ENCODE results near the gene RSKR. TPM values are rescaled to one million over a fixed set of nuclear protein-coding genes. Genes with fewer than 3 reads are reported as not detected.
"Not testable (repeated sequence)": the region's sequence is repeated elsewhere in the genome, so short reads cannot be mapped to it uniquely, and the experiment has no call there.

Gene RSKR
- total RNA-seq, 1 experiment from 2014 or later = 18.9 TPM

DNA sequence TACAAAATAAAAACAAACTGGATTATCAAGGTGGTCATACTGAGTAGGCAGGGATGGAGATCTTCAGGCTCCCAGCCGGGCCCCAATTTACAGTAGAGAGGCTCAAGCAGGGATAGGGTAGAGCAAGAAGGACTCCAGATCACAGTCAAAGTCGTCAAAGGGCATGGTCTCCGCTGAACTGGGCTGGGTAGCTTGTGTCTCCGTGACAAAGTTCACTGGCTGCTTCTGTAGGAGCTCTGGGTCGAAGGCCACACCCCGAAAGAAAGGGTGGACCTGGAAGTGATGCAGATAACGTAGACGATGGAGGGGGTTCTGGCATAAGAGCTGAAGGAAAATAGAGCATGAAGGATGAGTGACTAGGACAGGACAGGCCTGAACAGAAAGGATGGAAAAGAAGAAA is 3.6 kb downstream of the RSKR start:
- RAD21 ChIA-PET (ENCODE audit: low non-redundant PET in 1 of 2, low total read pairs in 2 of 2, uncharacterized antibody in 2 of 2, unreplicated experiment in 2 of 2) = no interaction called here
- no peak for DNase-seq (ENCODE audit: low read depth, low spot score)
- H2AFZ ChIP-seq (ENCODE audit: low read depth, low read length, poor library complexity, severe bottlenecking) = no peak overlapping the region
- no peak for ATAC-seq
- H4K20me1 ChIP-seq (ENCODE audit: insufficient read depth) = no peaks in the 10 kb centered on the region
- no peak overlapping the region for H3K4me2 ChIP-seq (ENCODE audit: low read length)
- CTCF ChIA-PET = interaction anchor here (1.1 to 1.3 kb wide), 2 partner anchors 11 to 39 kb away, joined by 3 to 6 read pairs; partner anchors contain the start of gene PIGS
- intact Hi-C loops (cut with micrococcal nuclease) = no loop called here
- no peaks in the 10 kb centered on the region for H3K27me3 ChIP-seq (ENCODE audit: insufficient read depth, low read length)
- H3K9me2 ChIP-seq (ENCODE audit: insufficient read depth) = no peaks in the 10 kb centered on the region
- no peak overlapping the region for H3K4me3 ChIP-seq (replicated peaks in 1 of 2; ENCODE audit: low read depth in 1 of 2, low read length in 2 of 2)
- peaks cover 20 to 35% of the 10 kb centered on the region in 2 experiments; a peak in 3 of 4 replicates for H3K36me3 ChIP-seq (ENCODE audit: control insufficient read depth in 1 of 2, insufficient read depth in 2 of 2, low read length in 2 of 2)
- no peaks in the 10 kb centered on the region for H3K9me3 ChIP-seq (ENCODE audit: control insufficient read depth in 1 of 2, insufficient read depth in 1 of 2, low read depth in 1 of 2, low read length in 2 of 2)
- no peak overlapping the region for H3K27ac ChIP-seq (ENCODE audit: low read depth, low read length)
- no peaks in the 10 kb centered on the region for H3K79me2 ChIP-seq (ENCODE audit: insufficient read depth, low read length)
- POLR2A ChIA-PET = no interaction called here
- no peak for TF ChIP-seq ELF1 (IDR thresholded peaks at IDR 0.05; ENCODE audit: borderline replicate concordance, low read depth)
- TF ChIP-seq, protein P1, sequence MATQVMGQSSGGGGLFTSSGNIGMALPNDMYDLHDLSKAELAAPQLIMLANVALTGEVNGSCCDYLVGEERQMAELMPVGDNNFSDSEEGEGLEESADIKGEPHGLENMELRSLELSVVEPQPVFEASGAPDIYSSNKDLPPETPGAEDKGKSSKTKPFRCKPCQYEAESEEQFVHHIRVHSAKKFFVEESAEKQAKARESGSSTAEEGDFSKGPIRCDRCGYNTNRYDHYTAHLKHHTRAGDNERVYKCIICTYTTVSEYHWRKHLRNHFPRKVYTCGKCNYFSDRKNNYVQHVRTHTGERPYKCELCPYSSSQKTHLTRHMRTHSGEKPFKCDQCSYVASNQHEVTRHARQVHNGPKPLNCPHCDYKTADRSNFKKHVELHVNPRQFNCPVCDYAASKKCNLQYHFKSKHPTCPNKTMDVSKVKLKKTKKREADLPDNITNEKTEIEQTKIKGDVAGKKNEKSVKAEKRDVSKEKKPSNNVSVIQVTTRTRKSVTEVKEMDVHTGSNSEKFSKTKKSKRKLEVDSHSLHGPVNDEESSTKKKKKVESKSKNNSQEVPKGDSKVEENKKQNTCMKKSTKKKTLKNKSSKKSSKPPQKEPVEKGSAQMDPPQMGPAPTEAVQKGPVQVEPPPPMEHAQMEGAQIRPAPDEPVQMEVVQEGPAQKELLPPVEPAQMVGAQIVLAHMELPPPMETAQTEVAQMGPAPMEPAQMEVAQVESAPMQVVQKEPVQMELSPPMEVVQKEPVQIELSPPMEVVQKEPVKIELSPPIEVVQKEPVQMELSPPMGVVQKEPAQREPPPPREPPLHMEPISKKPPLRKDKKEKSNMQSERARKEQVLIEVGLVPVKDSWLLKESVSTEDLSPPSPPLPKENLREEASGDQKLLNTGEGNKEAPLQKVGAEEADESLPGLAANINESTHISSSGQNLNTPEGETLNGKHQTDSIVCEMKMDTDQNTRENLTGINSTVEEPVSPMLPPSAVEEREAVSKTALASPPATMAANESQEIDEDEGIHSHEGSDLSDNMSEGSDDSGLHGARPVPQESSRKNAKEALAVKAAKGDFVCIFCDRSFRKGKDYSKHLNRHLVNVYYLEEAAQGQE (IDR thresholded peaks at IDR 0.05; ENCODE audit: low read depth) = no peak
- TF ChIP-seq, protein P2, sequence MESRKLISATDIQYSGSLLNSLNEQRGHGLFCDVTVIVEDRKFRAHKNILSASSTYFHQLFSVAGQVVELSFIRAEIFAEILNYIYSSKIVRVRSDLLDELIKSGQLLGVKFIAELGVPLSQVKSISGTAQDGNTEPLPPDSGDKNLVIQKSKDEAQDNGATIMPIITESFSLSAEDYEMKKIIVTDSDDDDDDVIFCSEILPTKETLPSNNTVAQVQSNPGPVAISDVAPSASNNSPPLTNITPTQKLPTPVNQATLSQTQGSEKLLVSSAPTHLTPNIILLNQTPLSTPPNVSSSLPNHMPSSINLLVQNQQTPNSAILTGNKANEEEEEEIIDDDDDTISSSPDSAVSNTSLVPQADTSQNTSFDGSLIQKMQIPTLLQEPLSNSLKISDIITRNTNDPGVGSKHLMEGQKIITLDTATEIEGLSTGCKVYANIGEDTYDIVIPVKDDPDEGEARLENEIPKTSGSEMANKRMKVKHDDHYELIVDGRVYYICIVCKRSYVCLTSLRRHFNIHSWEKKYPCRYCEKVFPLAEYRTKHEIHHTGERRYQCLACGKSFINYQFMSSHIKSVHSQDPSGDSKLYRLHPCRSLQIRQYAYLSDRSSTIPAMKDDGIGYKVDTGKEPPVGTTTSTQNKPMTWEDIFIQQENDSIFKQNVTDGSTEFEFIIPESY (IDR thresholded peaks at IDR 0.05; ENCODE audit: extremely low read depth, insufficient replicate concordance, low read length) = no peak
- TF ChIP-seq ZFX (IDR thresholded peaks at IDR 0.05) = no peak
- TF ChIP-seq SRF (IDR thresholded peaks at IDR 0.05; ENCODE audit: low read depth) = no peak
- no peak for TF ChIP-seq SIN3A (IDR thresholded peaks at IDR 0.05; ENCODE audit: low read depth)
- no peak for TF ChIP-seq CEBPB (IDR thresholded peaks at IDR 0.05; ENCODE audit: low read depth)
- no peak for TF ChIP-seq EZH2 (IDR thresholded peaks at IDR 0.05)
- no peak for TF ChIP-seq EGR1 (IDR thresholded peaks at IDR 0.05; ENCODE audit: low read depth)
- no peak for TF ChIP-seq YY1 (IDR thresholded peaks at IDR 0.05; ENCODE audit: extremely low read depth, insufficient replicate concordance, low read depth, low read length)
- TF ChIP-seq POLR2AphosphoS5 (IDR thresholded peaks at IDR 0.05; ENCODE audit: low read depth, low read length) = no peak
- no peak for TF ChIP-seq POLR2A (IDR thresholded peaks at IDR 0.05; ENCODE audit: borderline replicate concordance, extremely low read depth, insufficient read depth, insufficient read length)
- TF ChIP-seq FOSL1 (IDR thresholded peaks at IDR 0.05; ENCODE audit: low read depth) = no peak
- H3K4me1 ChIP-seq (ENCODE audit: control insufficient read depth in 1 of 2, insufficient read depth in 2 of 2, low read length in 2 of 2) = no peaks in the 10 kb centered on the region
- no peak overlapping the region for H3K9ac ChIP-seq (ENCODE audit: low read length)
- no TSS peak for BruUV-seq (replicated peaks)

DNA sequence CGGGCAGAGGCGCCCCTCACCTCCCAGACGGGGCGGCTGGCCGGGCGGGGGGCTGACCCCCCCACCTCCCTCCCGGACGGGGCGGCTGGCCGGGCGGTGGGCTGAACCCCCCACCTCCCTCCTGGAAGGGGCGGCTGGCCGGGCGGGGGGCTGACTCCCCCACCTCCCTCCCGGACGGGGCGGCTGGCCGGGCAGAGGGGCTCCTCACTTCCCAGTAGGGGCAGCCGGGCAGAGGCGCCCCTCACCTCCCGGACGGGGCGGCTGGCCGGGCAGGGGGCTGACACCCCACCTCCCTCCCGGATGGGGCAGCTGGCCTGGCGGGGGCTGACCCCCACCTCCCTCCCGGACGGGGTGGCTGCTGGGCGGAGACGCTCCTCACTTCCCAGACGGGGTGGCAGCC is 10.0 kb downstream of the RSKR start:
- DNase-seq (ENCODE audit: low read depth, low spot score); H3K9me3 ChIP-seq (ENCODE audit: control insufficient read depth in 1 of 2, insufficient read depth in 1 of 2, low read depth in 1 of 2, low read length in 2 of 2); H3K4me3 ChIP-seq (replicated peaks in 1 of 2; ENCODE audit: low read depth in 1 of 2, low read length in 2 of 2); H3K79me2 ChIP-seq (ENCODE audit: insufficient read depth, low read length); H3K27me3 ChIP-seq (ENCODE audit: insufficient read depth, low read length); H2AFZ ChIP-seq (ENCODE audit: low read depth, low read length, poor library complexity, severe bottlenecking); H3K27ac ChIP-seq (ENCODE audit: low read depth, low read length); intact Hi-C loops (cut with micrococcal nuclease); H4K20me1 ChIP-seq (ENCODE audit: insufficient read depth); POLR2A ChIA-PET; H3K9me2 ChIP-seq (ENCODE audit: insufficient read depth); RAD21 ChIA-PET (ENCODE audit: low non-redundant PET in 1 of 2, low total read pairs in 2 of 2, uncharacterized antibody in 2 of 2, unreplicated experiment in 2 of 2); ATAC-seq; H3K9ac ChIP-seq (ENCODE audit: low read length); H3K36me3 ChIP-seq (ENCODE audit: control insufficient read depth in 1 of 2, insufficient read depth in 2 of 2, low read length in 2 of 2); CTCF ChIA-PET; BruUV-seq (replicated peaks); H3K4me2 ChIP-seq (ENCODE audit: low read length): not testable (repeated sequence)
- H3K4me1 ChIP-seq (ENCODE audit: control insufficient read depth in 1 of 2, insufficient read depth in 2 of 2, low read length in 2 of 2) = peaks cover 4 to 15% of the 10 kb centered on the region in 2 experiments; a peak in 2 of 4 replicates

All from HCT116 (cell line).